GM19328 (cell line): ENCODE results near the gene ZMIZ1.

Experiments used
- ATAC-seq: cut with Tn5 transposase; IDR thresholded peaks from one replicate; pipeline ENCODE4 v1.9.1; 2021; ENCODE audit warnings: mild to moderate bottlenecking, moderate library complexity; ENCODE audit not compliant: unreplicated experiment

Gene ZMIZ1

DNA sequence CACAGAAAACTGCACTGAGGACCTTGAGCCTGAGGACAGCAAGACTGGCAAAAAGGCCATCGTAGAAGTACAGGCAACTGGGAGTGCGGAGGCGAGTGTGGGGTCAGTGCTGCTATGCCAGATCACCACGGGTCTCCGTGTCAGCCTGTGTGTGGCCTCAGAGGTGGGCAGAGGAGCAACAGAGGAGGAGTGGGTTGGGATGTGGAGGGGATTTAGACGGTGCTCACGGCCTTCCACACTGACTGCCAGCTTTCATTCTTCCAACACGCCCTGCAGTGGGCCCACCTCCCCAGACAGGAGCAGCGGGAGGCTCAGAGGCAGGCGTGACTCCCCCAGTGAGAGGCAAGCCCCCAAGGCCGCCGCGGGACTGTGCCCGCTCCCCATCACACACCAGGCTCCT, 17.0 kb upstream of the ZMIZ1 start:
- no peak for ATAC-seq

DNA sequence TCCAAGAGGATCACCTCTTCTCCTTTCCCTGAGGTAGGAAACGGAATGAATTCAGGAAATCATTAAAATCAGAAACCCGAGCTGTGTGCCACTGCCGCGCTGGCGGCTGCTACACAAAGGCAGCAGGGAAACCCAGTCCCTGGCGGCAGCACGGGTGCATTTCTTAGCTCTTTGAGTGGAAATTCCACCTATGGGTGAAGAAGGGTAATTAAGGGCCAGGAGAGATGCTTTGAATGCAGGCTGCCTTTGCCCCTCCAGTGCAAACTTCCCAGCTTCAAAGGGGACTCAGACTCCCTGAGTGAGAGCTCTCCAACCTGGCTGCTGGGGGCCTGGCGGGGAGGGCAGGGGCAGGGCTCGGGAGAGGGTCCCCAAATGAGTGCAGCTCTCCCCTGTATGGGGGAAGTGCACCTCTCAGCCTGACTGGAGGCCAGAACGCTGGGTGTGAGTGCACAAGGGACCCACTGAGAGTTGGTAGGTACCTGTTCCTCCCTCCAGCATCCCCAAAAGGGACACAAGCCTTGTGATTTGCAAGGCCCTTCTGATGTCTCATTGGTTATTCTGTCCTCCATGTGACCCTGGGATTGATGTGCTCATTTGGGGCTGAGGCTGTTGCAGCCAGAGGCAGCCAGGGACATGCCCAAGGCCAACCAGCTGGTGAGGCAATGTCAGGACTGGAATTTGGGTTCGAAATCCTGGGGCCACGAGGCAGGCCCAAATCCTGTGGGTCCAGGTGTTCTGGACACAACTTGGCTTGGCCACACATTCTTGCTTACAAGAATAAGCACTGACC, 16.3 kb upstream of the ZMIZ1 start:
- no peak for ATAC-seq

DNA sequence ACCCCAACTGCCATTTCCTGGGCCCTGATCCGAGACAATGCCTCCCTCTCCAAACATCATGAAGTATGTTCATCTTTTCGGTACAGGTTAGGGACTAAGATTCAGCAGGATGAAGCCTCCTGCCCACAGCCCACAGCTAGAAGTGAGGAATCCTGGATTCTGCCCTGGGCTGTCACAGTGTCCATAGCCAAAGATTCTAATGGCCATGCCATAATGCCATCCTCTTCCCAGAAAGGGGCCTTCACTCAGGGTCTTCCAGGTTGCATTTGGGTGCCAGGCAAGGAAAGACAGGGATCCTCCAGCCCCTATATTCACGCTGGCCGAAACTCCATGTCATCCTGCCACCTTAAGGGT, 15.7 kb upstream of the ZMIZ1 start:
- ATAC-seq = no peak

DNA sequence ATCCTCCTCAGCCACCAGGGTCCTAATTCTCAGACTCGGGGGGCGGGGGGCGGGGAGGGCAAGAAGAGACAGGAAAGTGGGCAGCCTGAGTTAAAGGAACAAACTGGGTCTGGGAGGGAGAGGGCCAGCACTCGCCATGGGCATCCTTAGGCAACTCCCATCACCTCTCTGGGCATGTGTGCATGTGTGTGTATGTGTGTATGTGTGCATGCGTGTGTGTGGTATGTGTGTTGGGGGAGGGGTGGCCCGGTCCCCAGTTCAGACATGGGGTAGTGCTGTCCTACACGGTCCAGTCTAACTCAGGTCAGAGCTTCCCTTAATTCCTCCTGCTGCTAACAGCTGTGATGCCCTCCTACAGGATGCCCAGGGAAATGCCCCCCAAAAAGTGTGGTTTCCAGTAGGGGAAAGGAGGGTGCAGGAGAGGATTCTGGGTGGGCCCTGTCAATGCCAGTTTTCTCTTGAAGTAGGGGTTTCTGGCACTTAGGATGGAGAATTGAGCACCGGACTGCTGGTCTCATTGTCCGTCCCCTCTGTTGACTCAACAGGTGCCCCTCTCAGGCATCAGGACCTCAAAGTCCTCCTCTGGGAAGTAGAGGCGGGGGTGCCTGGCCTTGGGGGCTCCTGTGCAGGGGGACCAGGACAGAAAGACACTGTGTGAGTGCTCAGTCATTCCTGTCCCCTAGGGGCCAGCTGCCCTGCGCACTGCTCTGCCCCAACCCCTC, 15.1 kb upstream of the ZMIZ1 start:
- ATAC-seq = no peak

DNA sequence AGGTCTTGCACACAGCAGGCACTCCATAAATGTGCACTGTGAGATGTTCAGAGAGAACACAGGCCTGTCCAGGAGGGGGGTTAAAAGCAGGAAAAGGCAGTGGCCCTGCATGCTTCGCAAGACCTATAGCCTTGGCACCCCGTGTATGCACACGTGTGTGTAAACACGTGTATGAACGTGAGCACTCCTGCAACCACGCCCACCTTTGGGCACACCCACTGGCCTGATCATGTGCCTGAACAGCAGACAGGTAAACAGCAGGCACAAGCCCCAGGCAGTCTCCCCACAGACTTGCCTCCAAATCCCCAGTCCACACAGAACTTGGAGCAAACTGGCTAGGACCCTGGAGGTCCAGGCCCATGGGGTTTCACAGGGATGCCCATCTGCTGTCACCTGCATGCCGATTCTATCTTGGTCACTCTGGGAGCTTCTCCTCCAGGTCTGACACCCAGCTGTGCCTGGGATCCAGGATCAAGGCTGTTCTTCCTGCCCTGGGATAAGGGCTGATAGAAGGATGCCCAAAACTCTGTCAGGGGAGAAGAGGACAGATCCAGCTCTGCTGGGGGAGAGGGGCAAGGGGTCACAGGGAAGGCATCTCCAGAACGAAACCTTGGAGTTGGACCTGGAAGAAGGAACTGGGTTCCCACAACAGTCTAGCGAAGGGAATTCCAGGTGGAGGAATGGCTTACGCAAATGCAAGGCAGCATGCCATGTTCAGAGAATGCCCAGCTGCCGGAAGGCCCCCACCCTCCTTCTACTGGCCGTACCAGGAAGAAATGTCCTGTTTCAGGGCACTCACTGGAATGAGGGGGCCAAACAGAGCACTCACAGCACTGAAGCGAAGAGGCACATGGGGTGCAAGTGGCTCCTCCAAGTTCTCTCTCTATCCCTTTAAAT, 14.3 kb upstream of the ZMIZ1 start:
- ATAC-seq = no peak

DNA sequence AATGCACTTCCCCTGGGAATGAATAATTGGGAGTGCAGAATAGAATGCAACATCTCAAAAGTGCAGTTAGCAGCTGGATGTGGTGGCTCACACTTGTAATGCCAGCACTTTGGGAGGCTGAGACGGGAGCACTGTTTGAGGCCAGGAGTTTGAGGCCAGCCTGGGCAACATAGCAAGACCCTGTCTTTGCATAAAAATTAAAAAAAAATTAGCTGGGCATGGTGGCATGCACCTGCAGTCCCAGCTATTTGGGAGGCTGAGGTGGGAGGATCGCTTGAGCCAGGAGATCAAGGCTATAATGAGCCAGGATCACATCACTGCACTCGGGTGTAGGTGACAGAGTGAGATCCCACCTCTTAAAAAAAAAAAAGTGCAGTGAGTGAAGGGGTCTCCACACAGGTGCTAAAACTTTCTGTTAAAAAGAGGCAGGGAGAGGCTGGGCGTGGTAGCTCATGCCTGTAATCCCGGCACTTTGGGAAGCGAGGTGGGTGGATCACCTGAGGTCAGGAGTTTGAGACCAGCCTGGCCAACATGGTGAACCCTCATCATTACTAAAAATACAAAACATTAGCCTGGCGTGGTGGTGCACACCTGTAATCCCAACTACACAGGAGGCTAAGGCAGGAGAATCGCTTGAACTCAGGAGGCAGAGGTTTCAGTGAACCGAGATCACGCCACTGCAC, 13.5 kb upstream of the ZMIZ1 start:
- ATAC-seq = no peak

DNA sequence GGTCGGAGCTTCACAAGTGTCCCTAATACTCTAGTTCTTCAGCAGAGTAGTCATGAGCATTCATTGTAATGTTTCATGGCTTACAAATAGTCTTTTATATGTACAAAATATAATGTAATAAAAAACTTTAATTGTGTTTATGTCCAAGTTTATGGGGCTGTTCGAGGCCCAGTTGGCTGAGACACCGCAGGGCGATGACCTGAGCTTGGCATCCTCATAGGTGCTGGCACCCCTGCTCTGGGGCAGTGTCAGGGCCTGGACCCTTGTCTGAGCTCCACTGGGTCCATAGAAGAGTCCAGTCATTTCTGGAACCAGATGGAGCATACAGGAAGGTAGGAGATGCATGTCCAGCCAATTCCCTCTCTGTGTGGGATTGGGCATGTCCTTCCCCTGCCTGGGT, 12.9 kb upstream of the ZMIZ1 start:
- no peak for ATAC-seq

DNA sequence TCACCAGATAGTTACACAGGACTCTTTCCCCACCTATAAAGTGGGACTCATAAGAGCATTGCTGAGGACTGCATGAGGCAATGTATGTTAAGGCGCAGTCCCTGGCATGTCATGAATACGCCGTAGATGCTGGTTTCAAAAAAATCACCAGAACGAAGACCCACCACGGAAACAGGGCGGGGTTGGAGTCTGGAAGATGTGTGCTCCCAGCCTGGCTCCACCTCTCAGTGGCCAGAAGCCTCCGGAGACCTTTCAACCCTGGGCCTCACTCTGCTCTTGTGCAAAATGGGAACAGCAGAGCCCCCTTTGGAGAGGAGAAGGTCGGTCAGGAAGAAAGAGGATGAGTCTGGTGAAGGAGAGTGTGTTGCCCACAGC, 12.4 kb upstream of the ZMIZ1 start:
- ATAC-seq = no peak

DNA sequence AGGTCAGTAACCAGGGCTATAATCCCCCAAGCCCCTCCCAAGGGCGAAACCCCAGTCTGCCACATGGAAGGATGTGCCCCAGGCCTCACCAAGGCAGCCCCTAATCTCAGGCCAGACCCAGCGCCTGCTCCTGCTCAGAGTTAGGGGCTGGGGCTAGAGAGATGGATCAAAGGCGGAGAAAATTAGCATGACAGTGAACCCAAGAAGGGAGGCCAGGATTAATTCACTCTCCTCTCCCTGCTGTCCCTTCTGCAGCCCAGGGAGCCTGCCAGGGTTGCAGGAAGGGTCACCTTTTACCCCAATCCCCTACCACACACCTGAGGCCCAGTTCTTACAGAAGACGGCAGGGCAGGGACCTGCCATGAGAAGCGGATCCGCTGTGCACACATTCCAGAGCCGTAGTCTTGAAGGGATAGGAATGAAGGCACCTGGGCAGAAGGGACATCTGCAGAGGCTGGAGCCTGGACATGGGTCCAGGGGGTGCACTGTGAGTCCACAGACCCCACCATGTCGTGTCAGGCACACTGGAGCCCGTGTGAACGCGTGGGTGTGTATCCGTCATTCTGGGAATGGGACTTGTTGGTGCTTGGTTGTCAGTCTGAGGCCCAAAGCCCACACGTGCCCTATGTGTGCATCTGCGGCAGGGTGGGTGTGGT, 11.9 kb upstream of the ZMIZ1 start:
- ATAC-seq = no peak

DNA sequence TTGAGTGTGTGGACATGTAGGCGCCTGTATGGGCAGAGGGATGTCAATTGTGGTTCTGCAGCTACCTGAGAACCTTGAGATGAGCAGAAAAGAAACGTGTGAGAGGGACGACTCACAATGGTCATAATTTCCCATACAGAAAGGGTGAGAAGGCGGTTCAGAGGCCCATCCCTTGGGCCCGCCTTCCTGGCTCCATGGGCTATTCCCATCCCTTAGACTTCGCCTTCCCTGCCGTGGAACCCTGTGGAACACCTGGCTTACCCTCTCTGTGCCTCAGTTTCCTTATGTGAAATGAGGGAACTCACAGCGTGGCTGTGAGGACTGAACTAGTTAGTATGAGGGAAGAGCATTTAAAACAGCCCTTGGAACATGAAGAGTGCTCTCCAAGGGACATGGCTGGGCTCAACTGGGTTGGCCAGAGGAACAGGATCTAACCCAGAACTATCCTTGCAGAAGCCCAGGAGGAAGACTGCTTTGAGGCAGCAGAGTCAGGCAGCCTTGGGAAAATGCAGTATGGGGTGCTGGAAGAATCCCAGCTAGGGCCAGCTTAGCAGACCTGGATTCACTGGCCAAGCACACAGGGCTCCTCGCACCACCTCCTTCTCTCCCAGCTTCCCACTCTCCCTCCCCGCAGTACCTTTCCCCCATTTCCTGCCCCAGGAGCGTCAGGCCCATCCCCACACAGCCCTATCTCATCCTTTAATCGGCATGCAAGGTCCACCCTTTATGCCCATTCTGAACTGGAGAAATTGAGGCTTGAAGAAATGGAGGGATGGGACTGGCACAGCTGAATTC, 11.1 kb upstream of the ZMIZ1 start:
- no peak for ATAC-seq

DNA sequence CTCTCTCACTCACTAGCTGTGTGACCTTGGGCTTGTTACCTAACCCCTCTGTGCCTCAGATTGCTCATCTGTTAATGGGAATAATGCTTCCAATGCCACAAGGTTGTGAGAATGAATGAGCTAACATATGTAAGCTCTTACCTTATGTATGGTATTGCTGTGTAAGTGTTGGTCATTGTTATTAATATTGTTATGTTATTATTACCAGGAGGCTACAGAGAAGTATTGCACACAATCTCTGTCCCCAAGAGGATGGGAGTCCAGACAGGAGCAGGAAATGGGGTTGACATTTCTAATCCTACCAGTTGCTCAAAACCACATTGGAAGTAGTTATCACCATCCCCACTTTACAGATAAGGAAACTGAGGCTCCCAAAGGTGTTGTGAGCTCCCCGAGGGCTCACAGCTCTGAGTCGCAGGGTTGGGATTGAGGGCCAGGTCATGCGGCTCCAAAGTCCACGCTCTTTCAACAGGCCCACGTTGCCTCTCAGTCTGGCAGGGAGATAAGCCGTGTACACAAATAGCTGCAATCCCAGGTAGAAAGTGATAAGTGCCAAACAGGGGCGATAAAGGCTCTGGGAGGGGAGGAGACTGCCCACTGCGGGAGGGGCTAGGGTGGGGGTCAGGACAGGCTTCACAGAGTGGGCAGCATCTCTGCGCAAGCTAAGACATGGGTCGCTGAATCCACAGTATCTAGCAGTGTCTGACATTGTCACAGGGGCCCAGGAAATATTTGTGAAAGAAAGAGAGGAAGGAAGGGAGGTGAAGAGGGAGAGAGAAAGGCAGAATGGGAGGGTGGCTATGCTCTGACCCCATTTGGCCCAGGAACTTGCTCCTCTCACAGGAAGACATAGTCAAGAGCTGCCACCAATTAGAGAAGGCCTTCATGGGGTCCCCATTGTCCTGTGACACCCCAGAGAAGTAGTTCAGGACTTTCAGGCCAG, 9.6 kb upstream of the ZMIZ1 start:
- ATAC-seq = no peak

DNA sequence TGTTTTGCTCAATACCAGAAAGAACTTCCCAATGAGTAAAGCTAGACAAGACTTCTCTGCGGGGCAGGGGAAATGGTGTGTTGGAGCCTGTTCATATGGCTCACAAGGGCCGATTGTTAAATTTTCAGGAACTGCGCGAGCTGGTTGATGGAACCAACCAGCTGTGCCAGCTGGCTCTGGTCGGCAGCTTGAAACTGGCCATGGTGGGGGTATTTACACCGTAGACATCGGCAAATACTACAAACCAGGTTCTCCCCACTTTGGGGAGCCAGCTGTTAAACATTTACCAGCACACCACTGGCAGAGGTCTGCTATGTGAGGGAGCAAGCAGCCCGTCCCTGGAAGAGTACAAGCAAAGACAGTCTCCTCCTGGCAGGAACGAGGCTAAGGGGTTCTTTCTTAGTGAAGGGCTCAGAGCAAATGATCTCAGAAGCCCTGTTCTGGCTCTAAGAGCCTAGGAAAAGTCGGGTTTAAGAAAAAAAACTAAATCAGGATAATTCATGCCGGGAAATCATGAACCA, 8.8 kb upstream of the ZMIZ1 start:
- no peak for ATAC-seq

DNA sequence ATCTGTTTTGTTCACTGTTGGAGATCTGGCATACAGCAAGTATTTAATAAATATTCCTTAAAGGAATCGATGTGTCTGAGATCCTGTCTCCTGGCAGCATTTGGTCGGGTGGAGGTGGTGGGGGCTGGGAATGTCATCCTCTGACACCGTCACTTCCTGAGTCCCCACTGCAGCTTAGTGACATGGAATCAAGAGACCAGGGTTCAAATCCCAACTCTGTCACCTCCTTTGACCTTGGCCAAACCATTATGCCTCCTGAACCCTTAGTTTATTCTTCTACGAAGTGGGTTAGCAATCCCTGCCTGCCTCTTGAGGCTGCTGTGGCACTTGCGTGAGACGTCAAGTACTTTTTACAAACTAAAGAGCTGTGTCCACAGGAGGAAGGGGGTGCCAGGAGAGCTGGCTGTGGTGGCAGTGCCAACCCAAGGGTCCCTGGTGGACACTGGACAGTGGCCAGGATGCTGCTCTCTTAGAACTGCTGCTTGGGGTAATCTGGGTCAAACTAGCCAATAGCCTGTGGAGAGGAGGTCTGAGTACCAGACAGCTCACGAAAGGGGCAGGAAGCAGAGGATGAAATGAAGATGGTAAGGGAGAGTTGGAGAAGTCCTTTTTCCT, 8.0 kb upstream of the ZMIZ1 start:
- ATAC-seq = no peak

DNA sequence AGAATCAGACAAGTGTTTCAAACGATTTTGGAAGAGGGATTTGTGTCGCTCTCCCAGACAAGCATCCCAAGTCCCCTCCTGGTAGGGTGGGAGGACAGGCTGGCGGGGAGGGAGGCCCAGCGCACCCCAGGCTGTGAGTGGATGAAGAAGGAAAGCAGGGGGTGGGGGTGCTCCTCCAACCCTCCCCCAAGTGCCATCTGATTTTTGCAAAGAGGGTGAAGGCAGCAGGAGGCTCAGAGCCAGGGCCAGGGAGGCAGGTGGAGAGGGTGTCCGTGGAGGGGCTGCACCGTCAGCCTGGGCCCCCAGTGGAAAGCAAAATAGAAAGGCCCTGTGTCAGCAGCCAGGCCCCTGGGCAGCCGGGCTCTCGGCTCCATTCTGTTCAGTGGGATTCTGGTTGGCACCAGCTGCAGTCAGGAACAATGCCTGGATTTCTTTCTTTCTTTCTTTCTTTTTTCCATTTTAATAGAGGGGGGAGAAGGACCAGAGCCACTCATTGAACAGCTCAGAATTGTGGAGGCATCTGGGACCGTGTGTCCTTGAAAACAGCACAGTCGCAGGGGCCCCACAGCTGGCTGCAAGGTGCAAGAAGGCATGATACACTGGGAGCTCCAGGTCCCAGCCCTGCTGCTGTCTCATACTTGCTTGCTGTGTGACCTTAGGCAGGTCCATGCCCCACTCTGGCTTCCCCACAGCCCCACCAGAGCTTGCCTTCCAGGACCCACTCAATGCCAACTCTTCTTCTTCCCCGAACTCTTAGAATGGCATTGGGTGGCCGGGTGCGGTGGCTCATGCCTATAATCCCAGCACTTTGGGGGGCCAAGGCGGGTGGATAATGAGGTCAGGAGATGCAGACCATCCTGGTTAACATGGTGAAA, 7.1 kb upstream of the ZMIZ1 start:
- no peak for ATAC-seq

DNA sequence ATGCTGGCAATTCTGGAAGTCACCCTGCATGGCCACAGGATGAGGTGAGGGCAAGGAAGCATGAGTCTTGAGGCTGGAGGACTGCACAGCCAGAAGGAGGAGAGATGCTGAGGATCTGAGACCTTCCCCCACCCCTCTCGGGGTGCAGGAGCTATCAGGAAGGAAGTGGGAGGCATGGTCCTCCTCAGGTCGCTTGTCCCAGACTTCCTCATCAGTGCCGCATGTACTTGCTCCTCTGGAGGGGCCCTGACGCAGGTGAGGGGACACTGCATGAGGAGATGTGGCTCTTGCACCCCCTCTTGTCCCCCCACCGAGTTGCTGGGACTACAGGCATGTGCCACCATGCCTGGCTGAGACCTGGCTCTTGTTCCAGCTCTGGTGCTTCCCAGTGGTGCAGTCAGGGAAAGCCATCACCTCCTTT, 5.7 kb upstream of the ZMIZ1 start:
- ATAC-seq = no peak

DNA sequence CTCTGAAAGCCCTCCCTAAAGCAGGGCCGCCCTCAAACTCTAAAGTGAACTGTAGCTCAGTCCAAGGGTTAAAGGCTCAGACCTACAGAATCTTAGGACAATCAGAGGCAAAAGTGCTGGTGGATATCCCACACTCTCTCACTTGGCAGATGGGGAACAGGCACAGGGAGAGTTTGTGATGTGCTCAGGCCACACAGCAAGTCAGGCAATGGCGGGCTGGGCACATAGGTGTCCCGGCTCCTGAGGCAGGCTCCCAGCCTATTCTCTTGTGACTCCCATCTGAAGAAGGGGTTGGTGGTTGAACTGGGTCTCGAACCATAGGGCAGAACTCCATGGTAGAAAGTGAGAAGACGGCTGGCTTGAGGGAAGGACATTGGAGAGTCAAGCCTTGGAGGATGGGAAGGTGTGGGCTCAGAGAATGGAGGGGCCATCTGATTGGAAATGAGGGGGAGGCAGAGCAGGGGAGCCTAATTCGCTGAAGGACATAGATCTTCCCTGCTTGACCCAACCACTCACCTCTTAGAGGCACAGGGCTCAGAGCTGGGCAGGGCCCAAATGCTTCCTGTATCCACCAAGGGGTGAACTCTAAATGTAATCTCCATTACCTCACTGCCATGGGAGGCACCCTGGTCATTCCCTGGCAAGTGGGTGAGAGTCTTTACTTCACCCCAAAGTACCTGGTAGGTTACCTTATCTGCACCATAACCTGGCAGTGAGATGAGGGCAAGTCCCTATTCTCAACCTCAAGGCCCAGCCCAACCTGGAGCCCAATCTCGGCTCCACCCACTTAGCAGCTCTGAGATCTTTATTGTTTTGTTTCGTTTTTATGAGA, 4.9 kb upstream of the ZMIZ1 start:
- ATAC-seq = no peak
